Smooth muscle cell (in vitro differentiated cells): ENCODE data around the gene BAIAP2. TPM values are rescaled to one million over a fixed set of nuclear protein-coding genes. Genes with fewer than 3 reads are reported as not detected.

Experiments used
- DNase-seq: peaks from one replicate; lab custom pipeline; 2025; ENCODE audit not compliant: unreplicated experiment; lab: John Stamatoyannopoulos, UW
- H2AFZ ChIP-seq: fragments of 200-600 bp; sonication (generic); 2 replicates; pipeline ENCODE4 v1.6.0; 2016; ENCODE audit warnings: antibody characterized with exemption, low read depth, mild to moderate bottlenecking
- H3F3A ChIP-seq: fragments of 200-600 bp; sonication (generic); 2 replicates; pipeline ENCODE4 v1.6.0; 2017; ENCODE audit warnings: antibody characterized with exemption, low read depth
- H3K27ac ChIP-seq: fragments of 200-600 bp; sonication (generic); 2 replicates; pipeline ENCODE4 v1.5.1; 2016; ENCODE audit warnings: low read depth, mild to moderate bottlenecking
- H3K27me3 ChIP-seq: fragments of 200-600 bp; sonication (generic); 2 replicates; pipeline ENCODE4 v1.6.1; 2016; ENCODE audit warnings: low read depth, mild to moderate bottlenecking
- H3K36me3 ChIP-seq: fragments of 200-600 bp; sonication (generic); 2 replicates; pipeline ENCODE4 v1.5.1; 2016; ENCODE audit warnings: low read depth
- H3K4me1 ChIP-seq: fragments of 200-600 bp; sonication (generic); 2 replicates; pipeline ENCODE4 v1.5.1; 2016; ENCODE audit warnings: low read depth
- H3K4me2 ChIP-seq: fragments of 200-600 bp; sonication (generic); 2 replicates; pipeline ENCODE4 v1.6.0; 2016; ENCODE audit warnings: mild to moderate bottlenecking
- H3K4me3 ChIP-seq: fragments of 200-600 bp; sonication (generic); 2 replicates; pipeline ENCODE4 v1.5.1; 2016; ENCODE audit warnings: mild to moderate bottlenecking
- H3K79me2 ChIP-seq: fragments of 200-600 bp; sonication (generic); 2 replicates; pipeline ENCODE4 v1.6.0; 2016; ENCODE audit warnings: low read depth, mild to moderate bottlenecking
- H3K9ac ChIP-seq: fragments of 200-600 bp; sonication (generic); 2 replicates; pipeline ENCODE4 v1.6.0; 2016; ENCODE audit warnings: low read depth
- H3K9me3 ChIP-seq: fragments of 200-600 bp; sonication (generic); replicated peaks from 2 replicates; pipeline ENCODE4 v1.5.1; 2016; ENCODE audit warnings: low read depth
- H4K20me1 ChIP-seq: fragments of 200-600 bp; sonication (generic); 2 replicates; pipeline ENCODE4 v1.6.0; 2016; ENCODE audit warnings: low read depth
- CTCF ChIP-seq: fragments of 200-600 bp; sonication (generic); IDR thresholded peaks from 2 replicates; pipeline ENCODE4 v1.5.1; 2017; ENCODE audit warnings: borderline replicate concordance, mild to moderate bottlenecking, antibody characterized with exemption; ENCODE audit not compliant: insufficient read depth, poor library complexity, severe bottlenecking
- WGBS: methylation state at CpG from one replicate; pipeline ENCODE4 v1.1.7; 2016; ENCODE audit warnings: low lambda C conversion rate; 5-methylcytosine and 5-hydroxymethylcytosine counted together
- polyA plus RNA-seq: library from polyadenylated mRNA; unstranded; fragments of >200 nt; fragmentation: Nextera tagmentation; extraction: Ambion mirVana; gene quantifications from 2 replicates; pipeline ENCODE4 v1.2.1, GENCODE V29; 2016
- total RNA-seq: library from RNA; depleted of rRNA; stranded (reverse); fragments of >200 nt; gene quantifications from 2 replicates; pipeline ENCODE4 v1.2.3, GENCODE V29; 2014

Gene BAIAP2
- total and polyA plus RNA-seq, 2 experiments from 2014 or later, result 26.6 to 41.9 TPM

- no peaks in the 10 kb centered on the region for H3K9me3 ChIP-seq
- DNase-seq, result no peak
- no peak overlapping the region for H2AFZ ChIP-seq
- no peaks in the 10 kb centered on the region for H3K36me3 ChIP-seq
- H3K27me3 ChIP-seq, result no peaks in the 10 kb centered on the region
- H3K9ac ChIP-seq, result no peak overlapping the region
- peaks cover 46% of the 10 kb centered on the region for H4K20me1 ChIP-seq
- no peak overlapping the region for H3K27ac ChIP-seq
- H3K4me2 ChIP-seq, result no peak overlapping the region
- H3K4me3 ChIP-seq, result no peak overlapping the region
- H3K79me2 ChIP-seq, result peaks cover 36% of the 10 kb centered on the region
- no peak for TF ChIP-seq CTCF
- peaks cover 10% of the 10 kb centered on the region for H3K4me1 ChIP-seq
- H3F3A ChIP-seq, result no peaks in the 10 kb centered on the region
- 90% methylated on average over 19 of the region's 19 CpGs for WGBS
Observed at GRCh38 chr17:81056312-81056711, 21.4 kb downstream of the BAIAP2 start.

GRCh38 chr17:81057079-81057730 lies 22.3 kb downstream of the BAIAP2 start:
- peaks cover 13% of the 10 kb centered on the region for H3K4me1 ChIP-seq
- peak; percentile 8 for DNase-seq
- H2AFZ ChIP-seq, result no peak overlapping the region
- H3K27me3 ChIP-seq, result no peaks in the 10 kb centered on the region
- H4K20me1 ChIP-seq, result peaks cover 37% of the 10 kb centered on the region
- H3K36me3 ChIP-seq, result no peaks in the 10 kb centered on the region
- H3K9me3 ChIP-seq, result no peaks in the 10 kb centered on the region
- no peaks in the 10 kb centered on the region for H3F3A ChIP-seq
- H3K4me2 ChIP-seq, result peak overlapping the region; percentile 60
- no peak for TF ChIP-seq CTCF
- H3K4me3 ChIP-seq, result no peak overlapping the region
- H3K9ac ChIP-seq, result peak overlapping the region; percentile 46
- H3K27ac ChIP-seq, result peak overlapping the region; percentile 82
- WGBS, result 14% methylated on average over 14 of the region's 14 CpGs
- peaks cover 36% of the 10 kb centered on the region for H3K79me2 ChIP-seq

- peaks cover 14% of the 10 kb centered on the region for H3K4me1 ChIP-seq
- peak overlapping the region; percentile 46 for H3K9ac ChIP-seq
- no peaks in the 10 kb centered on the region for H3K27me3 ChIP-seq
- no peaks in the 10 kb centered on the region for H3K9me3 ChIP-seq
- no peak overlapping the region for H3K4me3 ChIP-seq
- WGBS, result 76% methylated on average over 12 of the region's 12 CpGs
- peak overlapping the region; percentile 82 for H3K27ac ChIP-seq
- peaks cover 31% of the 10 kb centered on the region for H4K20me1 ChIP-seq
- no peaks in the 10 kb centered on the region for H3K36me3 ChIP-seq
- DNase-seq, result no peak
- H3K4me2 ChIP-seq, result peak overlapping the region; percentile 60
- TF ChIP-seq CTCF, result no peak
- H2AFZ ChIP-seq, result no peak overlapping the region
- peaks cover 34% of the 10 kb centered on the region for H3K79me2 ChIP-seq
- H3F3A ChIP-seq, result no peaks in the 10 kb centered on the region
Observed at GRCh38 chr17:81057777-81058176, 22.8 kb downstream of the BAIAP2 start.
